GM23338 (cell line): Measurements from ENCODE around the gene NFKB2. TPM values are rescaled to one million over a fixed set of nuclear protein-coding genes. Genes with fewer than 3 reads are reported as not detected.

Experiments
- ATAC-seq: fragments of 200-7000 bp; cut with Tn5 transposase; 3 replicates; pipeline ENCODE4 v1.9.1; 2020
- DNase-seq: peaks from one replicate; pipeline ENCODE4 v3.0.0-alpha.2; 2015; ENCODE audit warnings: low spot score
- H2AFZ ChIP-seq: fragments of 200-600 bp; sonication (generic); 2 replicates; pipeline ENCODE4 v1.8.0; 2016; ENCODE audit warnings: antibody characterized with exemption, mild to moderate bottlenecking, moderate library complexity
- H3F3A ChIP-seq: fragments of 200-600 bp; sonication (generic); replicated peaks from 2 replicates; pipeline ENCODE4 v1.8.0; 2017; ENCODE audit warnings: antibody characterized with exemption, mixed run types, low read depth
- H3K27ac ChIP-seq: fragments of 200-600 bp; sonication (generic); 2 replicates; pipeline ENCODE4 v1.6.1; 2016; ENCODE audit warnings: low read depth
- H3K27me3 ChIP-seq: fragments of 200-600 bp; sonication (generic); 2 replicates; pipeline ENCODE4 v1.8.0; 2016; ENCODE audit warnings: mild to moderate bottlenecking, mixed run types, moderate library complexity; ENCODE audit not compliant: insufficient read depth
- H3K36me3 ChIP-seq: fragments of 200-600 bp; sonication (generic); 2 replicates; pipeline ENCODE4 v1.8.0; 2016; ENCODE audit warnings: mild to moderate bottlenecking; ENCODE audit not compliant: insufficient read depth
- H3K4me1 ChIP-seq: fragments of 200-600 bp; sonication (generic); 2 replicates; pipeline ENCODE4 v1.8.0; 2016; ENCODE audit warnings: mild to moderate bottlenecking, moderate library complexity; ENCODE audit not compliant: insufficient read depth
- H3K4me2 ChIP-seq: fragments of 200-600 bp; sonication (generic); 2 replicates; pipeline ENCODE4 v1.7.1; 2017; ENCODE audit warnings: mixed run types
- H3K4me3 ChIP-seq: fragments of 200-600 bp; sonication (generic); 2 replicates; pipeline ENCODE4 v1.6.1; 2016; ENCODE audit warnings: mixed run types
- H3K79me2 ChIP-seq: fragments of 200-600 bp; sonication (generic); replicated peaks from 2 replicates; pipeline ENCODE4 v1.8.0; 2017; ENCODE audit warnings: mild to moderate bottlenecking; ENCODE audit not compliant: insufficient read depth
- H3K9me2 ChIP-seq: fragments of 200-600 bp; sonication (generic); 2 replicates; pipeline ENCODE4 v1.8.0; 2017; ENCODE audit not compliant: insufficient read depth
- H4K20me1 ChIP-seq: fragments of 200-600 bp; sonication (generic); replicated peaks from 2 replicates; pipeline ENCODE4 v1.8.0; 2017; ENCODE audit warnings: mild to moderate bottlenecking; ENCODE audit not compliant: insufficient read depth
- H3K27ac Mint-ChIP-seq: 2 replicates; pipeline ENCODE4 v1.8.0; 2020; ENCODE audit warnings: inconsistent platforms, mild to moderate bottlenecking, moderate library complexity, mixed read lengths
- H3K27me3 Mint-ChIP-seq: 3 replicates; pipeline ENCODE4 v1.8.0; 2022; ENCODE audit warnings: low read depth, mild to moderate bottlenecking, moderate library complexity, mixed read lengths, inconsistent platforms; ENCODE audit not compliant: insufficient read depth, poor library complexity
- H3K36me3 Mint-ChIP-seq: 3 replicates; pipeline ENCODE4 v1.8.0; 2021; ENCODE audit warnings: low read depth, mild to moderate bottlenecking, inconsistent platforms, moderate library complexity, mixed read lengths
- H3K4me1 Mint-ChIP-seq: 3 replicates; pipeline ENCODE4 v1.8.0; 2020; ENCODE audit warnings: mild to moderate bottlenecking, inconsistent platforms, mixed read lengths
- H3K4me3 Mint-ChIP-seq: 3 replicates; pipeline ENCODE4 v1.8.0; 2021; ENCODE audit warnings: moderate library complexity, mild to moderate bottlenecking, inconsistent platforms, mixed read lengths
- H3K9me3 Mint-ChIP-seq: 3 replicates; pipeline ENCODE4 v1.8.0; 2020; ENCODE audit warnings: moderate library complexity, mild to moderate bottlenecking, inconsistent platforms, mixed read lengths
- CREB1 ChIP-seq: fragments of 250-450 bp; sonication (Bioruptor Pico); IDR thresholded peaks from 2 replicates; pipeline ENCODE4 v1.5.0; 2020; ENCODE audit warnings: low read depth, mild to moderate bottlenecking, moderate library complexity
- EZH2 ChIP-seq: fragments of 200-600 bp; sonication (generic); IDR thresholded peaks from one replicate; pipeline ENCODE4 v1.8.0; 2017; ENCODE audit warnings: antibody characterized with exemption, mild to moderate bottlenecking, low read depth; ENCODE audit not compliant: unreplicated experiment
- JUNB ChIP-seq: IDR thresholded peaks from one replicate; pipeline ENCODE4 v1.6.1; 2016; ENCODE audit warnings: antibody characterized with exemption; ENCODE audit not compliant: unreplicated experiment
- NANOG ChIP-seq: IDR thresholded peaks from 2 replicates; pipeline ENCODE4 v1.6.1; 2016; ENCODE audit warnings: antibody characterized with exemption, borderline replicate concordance
- POLR2AphosphoS5 ChIP-seq: IDR thresholded peaks from 2 replicates; pipeline ENCODE4 v1.6.1; 2016; ENCODE audit warnings: antibody characterized with exemption, low read depth
- STAT1 ChIP-seq: IDR thresholded peaks from one replicate; pipeline ENCODE4 v1.6.1; 2016; ENCODE audit warnings: antibody characterized with exemption; ENCODE audit not compliant: unreplicated experiment
- ZNF114 ChIP-seq: fragments of 250-450 bp; sonication (Bioruptor Pico); IDR thresholded peaks from 2 replicates; pipeline ENCODE4 v1.5.0; 2020; ENCODE audit warnings: mild to moderate bottlenecking, moderate library complexity
- ZNF331 ChIP-seq: fragments of 250-450 bp; sonication (Bioruptor Pico); IDR thresholded peaks from 2 replicates; pipeline ENCODE4 v1.5.0; 2020; ENCODE audit warnings: low read depth, mild to moderate bottlenecking, moderate library complexity
- polyA plus RNA-seq: library from polyadenylated mRNA; unstranded; fragments of >200 nt; fragmentation: Nextera tagmentation; extraction: Ambion mirVana; gene quantifications from 2 replicates; pipeline ENCODE4 v1.2.1, GENCODE V29; 2016
- total RNA-seq: library from RNA; depleted of rRNA; stranded (reverse); fragments of >200 nt; shearing (Covaris generic); gene quantifications from 2 replicates; pipeline ENCODE4 v1.2.3, GENCODE V29; 2014
- TF ChIP-seq, protein P1 (sequence below): IDR thresholded peaks from 2 replicates; pipeline ENCODE4 v1.6.1; 2016; ENCODE audit warnings: antibody characterized with exemption
- TF ChIP-seq, protein P2 (sequence below): fragments of 250-450 bp; sonication (Bioruptor Pico); IDR thresholded peaks from 2 replicates; pipeline ENCODE4 v1.5.0; 2020; ENCODE audit warnings: mild to moderate bottlenecking, moderate library complexity
- TF ChIP-seq, protein P3 (sequence below), 2 experiments: fragments of 200-600 bp in 1 of 2; sonication (generic) in 1 of 2; conservative IDR thresholded peaks; 2 replicates each; pipeline versions ENCODE4 v1.5.1 to v1.6.1; 2016 to 2017; ENCODE audit warnings: antibody characterized with exemption in 2 of 2, low read depth in 2 of 2, mild to moderate bottlenecking in 2 of 2, moderate library complexity in 1 of 2
- TF ChIP-seq, protein P4 (sequence below): IDR thresholded peaks from one replicate; pipeline ENCODE4 v1.6.1; 2018; ENCODE audit warnings: antibody characterized with exemption; ENCODE audit not compliant: unreplicated experiment

The NFKB2 gene
- total and polyA plus RNA-seq, 2 experiments from 2014 or later, result 6.8 to 29.4 TPM

DNA sequence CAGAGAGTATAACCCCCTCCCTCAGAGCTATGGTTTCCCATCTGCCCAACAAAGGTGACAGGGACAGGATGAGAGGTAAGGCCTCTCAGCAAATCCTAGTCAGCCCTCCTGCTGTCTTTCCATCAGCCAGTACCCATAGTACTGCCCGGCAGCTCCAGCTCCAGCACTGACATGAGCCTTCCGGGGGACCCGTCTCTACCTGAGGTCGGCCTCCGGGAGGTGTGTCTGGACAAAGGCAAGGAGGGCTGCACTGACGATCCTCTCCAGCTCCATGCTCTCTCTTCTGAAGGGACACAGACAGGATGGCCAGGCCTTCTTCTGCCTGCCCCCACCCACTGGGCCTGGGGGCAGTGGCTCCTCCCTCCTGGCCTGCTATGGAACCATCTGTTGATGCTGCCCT is 29.4 kb downstream of the NFKB2 start:
- no peak for ATAC-seq
- DNase-seq, result no peak
- peaks cover 16% of the 10 kb centered on the region; the same call in 2 of the 3 replicates for H3K36me3 Mint-ChIP-seq
- H3K27me3 Mint-ChIP-seq, result peaks cover 22% of the 10 kb centered on the region
- Histone ChIP-seq H3K4me1 (peaks cover 9% of the 10 kb centered on the region), H3K27ac (no peak overlapping the region), H3K4me3 (no peak overlapping the region), H3K27me3 (0 out of 2 replicates have a peak, but pooled peaks cover 6% of the 10 kb centered on the region), H3K9me2 (no peaks in the 10 kb centered on the region), H2AFZ (no peak overlapping the region), H3K36me3 (no peaks in the 10 kb centered on the region; the same call in 1 of the 2 replicates), H4K20me1 (no peaks in the 10 kb centered on the region; the same call in none of the 2 replicates), H3K4me2 (no peak overlapping the region), H3K79me2 (no peaks in the 10 kb centered on the region), H3F3A (peaks cover 16% of the 10 kb centered on the region)
- peaks cover 4% of the 10 kb centered on the region; the same call in 2 of the 3 replicates for H3K4me1 Mint-ChIP-seq
- TF ChIP-seq STAT1 (no peak), NANOG (no peak), ZNF114 (CRISPR knock-in tag) (no peak), CREB1 (no peak), JUNB (no peak), ZNF331 (CRISPR knock-in tag) (no peak), POLR2AphosphoS5 (no peak), EZH2 (no peak)
- TF ChIP-seq, protein P1, sequence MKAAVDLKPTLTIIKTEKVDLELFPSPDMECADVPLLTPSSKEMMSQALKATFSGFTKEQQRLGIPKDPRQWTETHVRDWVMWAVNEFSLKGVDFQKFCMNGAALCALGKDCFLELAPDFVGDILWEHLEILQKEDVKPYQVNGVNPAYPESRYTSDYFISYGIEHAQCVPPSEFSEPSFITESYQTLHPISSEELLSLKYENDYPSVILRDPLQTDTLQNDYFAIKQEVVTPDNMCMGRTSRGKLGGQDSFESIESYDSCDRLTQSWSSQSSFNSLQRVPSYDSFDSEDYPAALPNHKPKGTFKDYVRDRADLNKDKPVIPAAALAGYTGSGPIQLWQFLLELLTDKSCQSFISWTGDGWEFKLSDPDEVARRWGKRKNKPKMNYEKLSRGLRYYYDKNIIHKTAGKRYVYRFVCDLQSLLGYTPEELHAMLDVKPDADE, result no peak
- TF ChIP-seq, protein P2, sequence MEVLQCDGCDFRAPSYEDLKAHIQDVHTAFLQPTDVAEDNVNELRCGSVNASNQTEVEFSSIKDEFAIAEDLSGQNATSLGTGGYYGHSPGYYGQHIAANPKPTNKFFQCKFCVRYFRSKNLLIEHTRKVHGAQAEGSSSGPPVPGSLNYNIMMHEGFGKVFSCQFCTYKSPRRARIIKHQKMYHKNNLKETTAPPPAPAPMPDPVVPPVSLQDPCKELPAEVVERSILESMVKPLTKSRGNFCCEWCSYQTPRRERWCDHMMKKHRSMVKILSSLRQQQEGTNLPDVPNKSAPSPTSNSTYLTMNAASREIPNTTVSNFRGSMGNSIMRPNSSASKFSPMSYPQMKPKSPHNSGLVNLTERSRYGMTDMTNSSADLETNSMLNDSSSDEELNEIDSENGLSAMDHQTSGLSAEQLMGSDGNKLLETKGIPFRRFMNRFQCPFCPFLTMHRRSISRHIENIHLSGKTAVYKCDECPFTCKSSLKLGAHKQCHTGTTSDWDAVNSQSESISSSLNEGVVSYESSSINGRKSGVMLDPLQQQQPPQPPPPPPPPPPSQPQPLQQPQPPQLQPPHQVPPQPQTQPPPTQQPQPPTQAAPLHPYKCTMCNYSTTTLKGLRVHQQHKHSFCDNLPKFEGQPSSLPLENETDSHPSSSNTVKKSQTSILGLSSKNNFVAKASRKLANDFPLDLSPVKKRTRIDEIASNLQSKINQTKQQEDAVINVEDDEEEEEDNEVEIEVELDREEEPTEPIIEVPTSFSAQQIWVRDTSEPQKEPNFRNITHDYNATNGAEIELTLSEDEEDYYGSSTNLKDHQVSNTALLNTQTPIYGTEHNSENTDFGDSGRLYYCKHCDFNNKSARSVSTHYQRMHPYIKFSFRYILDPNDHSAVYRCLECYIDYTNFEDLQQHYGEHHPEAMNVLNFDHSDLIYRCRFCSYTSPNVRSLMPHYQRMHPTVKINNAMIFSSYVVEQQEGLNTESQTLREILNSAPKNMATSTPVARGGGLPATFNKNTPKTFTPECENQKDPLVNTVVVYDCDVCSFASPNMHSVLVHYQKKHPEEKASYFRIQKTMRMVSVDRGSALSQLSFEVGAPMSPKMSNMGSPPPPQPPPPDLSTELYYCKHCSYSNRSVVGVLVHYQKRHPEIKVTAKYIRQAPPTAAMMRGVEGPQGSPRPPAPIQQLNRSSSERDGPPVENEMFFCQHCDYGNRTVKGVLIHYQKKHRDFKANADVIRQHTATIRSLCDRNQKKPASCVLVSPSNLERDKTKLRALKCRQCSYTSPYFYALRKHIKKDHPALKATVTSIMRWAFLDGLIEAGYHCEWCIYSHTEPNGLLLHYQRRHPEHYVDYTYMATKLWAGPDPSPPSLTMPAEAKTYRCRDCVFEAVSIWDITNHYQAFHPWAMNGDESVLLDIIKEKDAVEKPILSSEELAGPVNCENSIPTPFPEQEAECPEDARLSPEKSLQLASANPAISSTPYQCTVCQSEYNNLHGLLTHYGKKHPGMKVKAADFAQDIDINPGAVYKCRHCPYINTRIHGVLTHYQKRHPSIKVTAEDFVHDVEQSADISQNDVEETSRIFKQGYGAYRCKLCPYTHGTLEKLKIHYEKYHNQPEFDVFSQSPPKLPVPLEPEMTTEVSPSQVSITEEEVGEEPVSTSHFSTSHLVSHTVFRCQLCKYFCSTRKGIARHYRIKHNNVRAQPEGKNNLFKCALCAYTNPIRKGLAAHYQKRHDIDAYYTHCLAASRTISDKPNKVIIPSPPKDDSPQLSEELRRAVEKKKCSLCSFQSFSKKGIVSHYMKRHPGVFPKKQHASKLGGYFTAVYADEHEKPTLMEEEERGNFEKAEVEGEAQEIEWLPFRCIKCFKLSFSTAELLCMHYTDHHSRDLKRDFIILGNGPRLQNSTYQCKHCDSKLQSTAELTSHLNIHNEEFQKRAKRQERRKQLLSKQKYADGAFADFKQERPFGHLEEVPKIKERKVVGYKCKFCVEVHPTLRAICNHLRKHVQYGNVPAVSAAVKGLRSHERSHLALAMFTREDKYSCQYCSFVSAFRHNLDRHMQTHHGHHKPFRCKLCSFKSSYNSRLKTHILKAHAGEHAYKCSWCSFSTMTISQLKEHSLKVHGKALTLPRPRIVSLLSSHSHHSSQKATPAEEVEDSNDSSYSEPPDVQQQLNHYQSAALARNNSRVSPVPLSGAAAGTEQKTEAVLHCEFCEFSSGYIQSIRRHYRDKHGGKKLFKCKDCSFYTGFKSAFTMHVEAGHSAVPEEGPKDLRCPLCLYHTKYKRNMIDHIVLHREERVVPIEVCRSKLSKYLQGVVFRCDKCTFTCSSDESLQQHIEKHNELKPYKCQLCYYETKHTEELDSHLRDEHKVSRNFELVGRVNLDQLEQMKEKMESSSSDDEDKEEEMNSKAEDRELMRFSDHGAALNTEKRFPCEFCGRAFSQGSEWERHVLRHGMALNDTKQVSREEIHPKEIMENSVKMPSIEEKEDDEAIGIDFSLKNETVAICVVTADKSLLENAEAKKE (CRISPR knock-in tag), result no peak
- TF ChIP-seq, protein P3, sequence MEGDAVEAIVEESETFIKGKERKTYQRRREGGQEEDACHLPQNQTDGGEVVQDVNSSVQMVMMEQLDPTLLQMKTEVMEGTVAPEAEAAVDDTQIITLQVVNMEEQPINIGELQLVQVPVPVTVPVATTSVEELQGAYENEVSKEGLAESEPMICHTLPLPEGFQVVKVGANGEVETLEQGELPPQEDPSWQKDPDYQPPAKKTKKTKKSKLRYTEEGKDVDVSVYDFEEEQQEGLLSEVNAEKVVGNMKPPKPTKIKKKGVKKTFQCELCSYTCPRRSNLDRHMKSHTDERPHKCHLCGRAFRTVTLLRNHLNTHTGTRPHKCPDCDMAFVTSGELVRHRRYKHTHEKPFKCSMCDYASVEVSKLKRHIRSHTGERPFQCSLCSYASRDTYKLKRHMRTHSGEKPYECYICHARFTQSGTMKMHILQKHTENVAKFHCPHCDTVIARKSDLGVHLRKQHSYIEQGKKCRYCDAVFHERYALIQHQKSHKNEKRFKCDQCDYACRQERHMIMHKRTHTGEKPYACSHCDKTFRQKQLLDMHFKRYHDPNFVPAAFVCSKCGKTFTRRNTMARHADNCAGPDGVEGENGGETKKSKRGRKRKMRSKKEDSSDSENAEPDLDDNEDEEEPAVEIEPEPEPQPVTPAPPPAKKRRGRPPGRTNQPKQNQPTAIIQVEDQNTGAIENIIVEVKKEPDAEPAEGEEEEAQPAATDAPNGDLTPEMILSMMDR (conservative IDR thresholded peaks at IDR 0.05; ENCODE audit: low read depth in 2 of 2), result no peak
- TF ChIP-seq, protein P4, sequence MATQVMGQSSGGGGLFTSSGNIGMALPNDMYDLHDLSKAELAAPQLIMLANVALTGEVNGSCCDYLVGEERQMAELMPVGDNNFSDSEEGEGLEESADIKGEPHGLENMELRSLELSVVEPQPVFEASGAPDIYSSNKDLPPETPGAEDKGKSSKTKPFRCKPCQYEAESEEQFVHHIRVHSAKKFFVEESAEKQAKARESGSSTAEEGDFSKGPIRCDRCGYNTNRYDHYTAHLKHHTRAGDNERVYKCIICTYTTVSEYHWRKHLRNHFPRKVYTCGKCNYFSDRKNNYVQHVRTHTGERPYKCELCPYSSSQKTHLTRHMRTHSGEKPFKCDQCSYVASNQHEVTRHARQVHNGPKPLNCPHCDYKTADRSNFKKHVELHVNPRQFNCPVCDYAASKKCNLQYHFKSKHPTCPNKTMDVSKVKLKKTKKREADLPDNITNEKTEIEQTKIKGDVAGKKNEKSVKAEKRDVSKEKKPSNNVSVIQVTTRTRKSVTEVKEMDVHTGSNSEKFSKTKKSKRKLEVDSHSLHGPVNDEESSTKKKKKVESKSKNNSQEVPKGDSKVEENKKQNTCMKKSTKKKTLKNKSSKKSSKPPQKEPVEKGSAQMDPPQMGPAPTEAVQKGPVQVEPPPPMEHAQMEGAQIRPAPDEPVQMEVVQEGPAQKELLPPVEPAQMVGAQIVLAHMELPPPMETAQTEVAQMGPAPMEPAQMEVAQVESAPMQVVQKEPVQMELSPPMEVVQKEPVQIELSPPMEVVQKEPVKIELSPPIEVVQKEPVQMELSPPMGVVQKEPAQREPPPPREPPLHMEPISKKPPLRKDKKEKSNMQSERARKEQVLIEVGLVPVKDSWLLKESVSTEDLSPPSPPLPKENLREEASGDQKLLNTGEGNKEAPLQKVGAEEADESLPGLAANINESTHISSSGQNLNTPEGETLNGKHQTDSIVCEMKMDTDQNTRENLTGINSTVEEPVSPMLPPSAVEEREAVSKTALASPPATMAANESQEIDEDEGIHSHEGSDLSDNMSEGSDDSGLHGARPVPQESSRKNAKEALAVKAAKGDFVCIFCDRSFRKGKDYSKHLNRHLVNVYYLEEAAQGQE, result no peak
- H3K4me3 Mint-ChIP-seq, result no peak overlapping the region
- no peak overlapping the region for H3K27ac Mint-ChIP-seq
- no peaks in the 10 kb centered on the region; the same call in 2 of the 3 replicates for H3K9me3 Mint-ChIP-seq
